Measurements from ENCODE around the gene TRIM2. TPM values are rescaled to one million over a fixed set of nuclear protein-coding genes. Genes with fewer than 3 reads are reported as not detected.

TRIM2 gene
- total RNA-seq, 2 experiments from 2014 or later = 0.06 to 0.29 TPM

DNA sequence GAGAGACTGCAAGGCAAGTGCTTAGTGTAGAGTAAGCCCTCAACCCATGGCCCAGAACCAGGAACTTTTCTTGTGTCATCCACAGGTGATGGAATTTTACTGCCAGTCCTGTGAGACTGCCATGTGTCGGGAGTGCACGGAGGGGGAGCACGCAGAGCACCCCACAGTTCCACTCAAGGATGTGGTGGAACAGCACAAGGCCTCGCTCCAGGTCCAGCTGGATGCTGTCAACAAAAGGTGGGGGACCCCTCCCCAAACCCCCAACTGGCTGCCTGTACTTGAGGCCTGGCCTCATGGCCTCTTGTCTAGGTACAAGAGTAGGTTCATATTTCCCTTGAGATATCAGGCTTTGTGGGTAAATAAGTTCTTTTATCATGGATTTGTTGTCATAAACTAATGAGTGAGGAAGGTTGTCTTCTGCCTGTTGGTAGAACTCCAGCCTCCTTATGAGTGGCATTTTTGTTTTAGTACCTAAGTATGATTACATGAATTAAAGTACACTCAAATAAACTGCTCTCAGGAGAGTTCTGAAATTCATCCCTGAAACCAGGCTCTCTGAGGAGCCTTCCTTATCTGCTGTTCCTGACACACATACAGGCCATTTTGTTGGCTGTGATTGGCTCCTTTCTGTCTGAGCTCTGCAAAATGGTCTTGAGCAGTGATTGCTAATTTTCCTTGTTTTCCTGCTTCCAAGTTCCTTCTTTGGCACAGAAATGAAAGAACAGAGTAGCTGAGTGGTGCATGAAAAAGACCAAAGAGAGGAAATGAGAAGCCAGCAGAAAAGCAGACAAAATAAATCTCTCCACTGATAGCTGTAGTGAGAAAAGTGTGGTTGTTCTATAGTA, 88.9 kb downstream of the TRIM2 start:
- Histone ChIP-seq H2AFZ (ENCODE audit: low read length) (no peak overlapping the region), H3K4me3 (ENCODE audit: low read depth, low read length, poor library complexity, severe bottlenecking) (no peak overlapping the region), H3K27ac (ENCODE audit: low read depth, low read length, poor library complexity, severe bottlenecking) (no peak overlapping the region), H4K20me1 (ENCODE audit: insufficient read depth, low read length) (no peaks in the 10 kb centered on the region), H3K4me1 (ENCODE audit: insufficient read depth, low read length, poor library complexity, severe bottlenecking) (no peaks in the 10 kb centered on the region), H3K79me2 (ENCODE audit: insufficient read depth, low read depth, low read length) (no peaks in the 10 kb centered on the region), H3K4me2 (ENCODE audit: low read length) (no peak overlapping the region), H3K36me3 (ENCODE audit: insufficient read depth, low read length) (no peaks in the 10 kb centered on the region), H3K9me2 (ENCODE audit: insufficient read depth, low read length) (no peaks in the 10 kb centered on the region), H3K9me3 (ENCODE audit: low read length) (no peaks in the 10 kb centered on the region)
- no TSS peak for BruUV-seq (replicated peaks)
- TF ChIP-seq, protein P1, sequence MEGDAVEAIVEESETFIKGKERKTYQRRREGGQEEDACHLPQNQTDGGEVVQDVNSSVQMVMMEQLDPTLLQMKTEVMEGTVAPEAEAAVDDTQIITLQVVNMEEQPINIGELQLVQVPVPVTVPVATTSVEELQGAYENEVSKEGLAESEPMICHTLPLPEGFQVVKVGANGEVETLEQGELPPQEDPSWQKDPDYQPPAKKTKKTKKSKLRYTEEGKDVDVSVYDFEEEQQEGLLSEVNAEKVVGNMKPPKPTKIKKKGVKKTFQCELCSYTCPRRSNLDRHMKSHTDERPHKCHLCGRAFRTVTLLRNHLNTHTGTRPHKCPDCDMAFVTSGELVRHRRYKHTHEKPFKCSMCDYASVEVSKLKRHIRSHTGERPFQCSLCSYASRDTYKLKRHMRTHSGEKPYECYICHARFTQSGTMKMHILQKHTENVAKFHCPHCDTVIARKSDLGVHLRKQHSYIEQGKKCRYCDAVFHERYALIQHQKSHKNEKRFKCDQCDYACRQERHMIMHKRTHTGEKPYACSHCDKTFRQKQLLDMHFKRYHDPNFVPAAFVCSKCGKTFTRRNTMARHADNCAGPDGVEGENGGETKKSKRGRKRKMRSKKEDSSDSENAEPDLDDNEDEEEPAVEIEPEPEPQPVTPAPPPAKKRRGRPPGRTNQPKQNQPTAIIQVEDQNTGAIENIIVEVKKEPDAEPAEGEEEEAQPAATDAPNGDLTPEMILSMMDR (conservative IDR thresholded peaks at IDR 0.05; ENCODE audit: low read length) = no peak
- no peak for TF ChIP-seq EZH2phosphoT487 (IDR thresholded peaks at IDR 0.05; ENCODE audit: borderline replicate concordance, low read depth, low read length)
- intact Hi-C loops (cut with micrococcal nuclease; ENCODE audit: unreplicated experiment) = no loop called here
- ChIA-PET POLR2A (interaction anchor here (1.0 to 1.4 kb wide), 2 partner anchors 15 to 16 kb away, joined by 3 read pairs; no protein-coding TSS in a partner anchor), CTCF (ENCODE audit: unreplicated experiment) (no interaction called here)
- DNase-seq (ENCODE audit: low spot score) = no peak

DNA sequence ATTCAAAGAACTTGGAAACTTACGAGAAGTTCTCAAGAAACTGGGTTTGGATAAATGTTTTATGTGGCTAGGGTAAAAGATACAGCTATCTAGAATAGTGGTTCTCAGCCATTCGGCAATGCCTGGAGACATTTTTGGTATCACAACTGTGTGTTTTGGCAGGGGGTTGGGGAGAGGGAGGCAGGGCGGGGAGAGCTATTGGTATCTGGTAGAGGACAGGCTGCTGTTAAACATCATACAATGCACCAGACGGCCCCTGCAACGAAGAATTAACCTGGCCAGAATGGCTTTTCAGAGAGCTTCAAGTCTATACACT, 89.5 kb downstream of the TRIM2 start:
- Histone ChIP-seq H4K20me1 (ENCODE audit: insufficient read depth, low read length) (no peaks in the 10 kb centered on the region), H2AFZ (ENCODE audit: low read length) (no peak overlapping the region), H3K4me3 (ENCODE audit: low read depth, low read length, poor library complexity, severe bottlenecking) (no peak overlapping the region), H3K79me2 (ENCODE audit: insufficient read depth, low read depth, low read length) (no peaks in the 10 kb centered on the region), H3K27ac (ENCODE audit: low read depth, low read length, poor library complexity, severe bottlenecking) (no peak overlapping the region), H3K4me2 (ENCODE audit: low read length) (no peak overlapping the region), H3K4me1 (ENCODE audit: insufficient read depth, low read length, poor library complexity, severe bottlenecking) (no peaks in the 10 kb centered on the region), H3K36me3 (ENCODE audit: insufficient read depth, low read length) (no peaks in the 10 kb centered on the region), H3K9me2 (ENCODE audit: insufficient read depth, low read length) (no peaks in the 10 kb centered on the region), H3K9me3 (ENCODE audit: low read length) (no peaks in the 10 kb centered on the region)
- ChIA-PET CTCF (ENCODE audit: unreplicated experiment) (no interaction called here), POLR2A (interaction anchor here (0.6 to 1.4 kb wide), 4 partner anchors 14 to 441 kb away, joined by 3 read pairs; no protein-coding TSS in a partner anchor)
- intact Hi-C loops (cut with micrococcal nuclease; ENCODE audit: unreplicated experiment) = no loop called here
- DNase-seq (ENCODE audit: low spot score) = no peak
- no TSS peak for BruUV-seq (replicated peaks)
- TF ChIP-seq EZH2phosphoT487 (IDR thresholded peaks at IDR 0.05; ENCODE audit: borderline replicate concordance, low read depth, low read length) = no peak
- TF ChIP-seq, protein P1 (conservative IDR thresholded peaks at IDR 0.05; ENCODE audit: low read length) = no peak

DNA sequence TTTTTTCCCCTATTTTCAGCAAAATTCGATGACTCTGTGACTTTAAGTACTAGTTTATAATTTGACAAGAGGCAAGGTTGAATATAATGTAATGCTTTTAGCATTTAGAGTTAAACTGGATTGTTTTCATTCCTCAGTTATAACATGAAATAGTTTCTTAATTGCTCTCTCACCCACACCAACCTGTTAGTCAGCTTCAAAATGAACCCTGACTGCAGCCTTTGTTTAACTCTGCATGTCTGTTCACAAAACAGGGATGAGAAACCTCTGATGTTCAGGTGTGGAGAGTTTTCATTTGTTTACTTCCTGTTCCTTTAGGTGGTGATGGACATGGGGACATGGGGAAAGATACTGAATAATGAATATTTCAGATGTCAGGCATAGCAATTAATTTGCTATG, 90.4 kb downstream of the TRIM2 start:
- no TSS peak for BruUV-seq (replicated peaks)
- Histone ChIP-seq H3K27ac (ENCODE audit: low read depth, low read length, poor library complexity, severe bottlenecking) (no peak overlapping the region), H3K79me2 (ENCODE audit: insufficient read depth, low read depth, low read length) (no peaks in the 10 kb centered on the region), H4K20me1 (ENCODE audit: insufficient read depth, low read length) (no peaks in the 10 kb centered on the region), H3K4me1 (ENCODE audit: insufficient read depth, low read length, poor library complexity, severe bottlenecking) (no peaks in the 10 kb centered on the region), H3K36me3 (ENCODE audit: insufficient read depth, low read length) (no peaks in the 10 kb centered on the region), H2AFZ (ENCODE audit: low read length) (no peak overlapping the region), H3K9me3 (ENCODE audit: low read length) (no peaks in the 10 kb centered on the region), H3K4me2 (ENCODE audit: low read length) (no peak overlapping the region), H3K4me3 (ENCODE audit: low read depth, low read length, poor library complexity, severe bottlenecking) (no peak overlapping the region), H3K9me2 (ENCODE audit: insufficient read depth, low read length) (no peaks in the 10 kb centered on the region)
- DNase-seq (ENCODE audit: low spot score) = no peak
- TF ChIP-seq, protein P1 (conservative IDR thresholded peaks at IDR 0.05; ENCODE audit: low read length) = no peak
- TF ChIP-seq EZH2phosphoT487 (IDR thresholded peaks at IDR 0.05; ENCODE audit: borderline replicate concordance, low read depth, low read length) = no peak
- intact Hi-C loops (cut with micrococcal nuclease; ENCODE audit: unreplicated experiment) = no loop called here
- ChIA-PET POLR2A (interaction anchor here (0.6 to 1.0 kb wide), 3 partner anchors 13 to 123 kb away, joined by 3 read pairs; no protein-coding TSS in a partner anchor), CTCF (ENCODE audit: unreplicated experiment) (no interaction called here)
